KG1 (cell line): ENCODE results near the gene ECHDC1.
"Not testable (repeated sequence)": the region's sequence is repeated elsewhere in the genome, so short reads cannot be mapped to it uniquely, and the experiment has no call there.

Experiments
- DNase-seq: peaks from one replicate; lab custom pipeline; 2025; lab: John Stamatoyannopoulos, UW

ECHDC1 gene

DNA sequence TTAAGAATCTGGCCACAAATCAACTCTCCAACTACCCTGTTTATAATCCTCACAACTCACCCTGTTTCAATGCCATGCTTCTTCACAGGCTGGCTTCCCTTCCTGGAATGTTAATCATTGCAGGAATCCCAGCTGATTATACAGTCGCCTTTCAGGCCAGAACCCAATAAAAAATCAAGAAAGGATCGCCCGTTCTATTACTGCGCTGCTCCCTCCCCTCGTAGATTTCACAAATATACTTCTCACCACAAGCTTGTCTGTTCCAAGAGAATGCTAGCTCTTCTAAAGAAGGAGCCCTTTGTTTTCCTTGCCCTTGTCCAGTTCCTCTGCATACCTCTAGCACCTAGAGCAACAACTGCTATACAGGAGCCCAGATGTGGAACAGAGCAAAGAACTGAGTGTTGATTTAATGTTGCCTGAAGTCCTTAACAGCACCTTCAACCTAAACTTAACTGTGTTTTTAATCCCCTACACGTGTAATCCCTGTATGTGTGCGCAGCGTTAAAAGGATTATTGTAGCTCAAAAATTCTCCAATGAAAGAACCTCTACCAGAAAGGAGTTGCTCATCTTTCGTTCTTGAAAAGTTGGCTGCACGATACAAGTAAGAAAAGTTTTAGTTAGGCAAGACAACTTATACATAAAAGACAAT is 988 bp downstream of the ECHDC1 start:
- no peak for DNase-seq

DNA sequence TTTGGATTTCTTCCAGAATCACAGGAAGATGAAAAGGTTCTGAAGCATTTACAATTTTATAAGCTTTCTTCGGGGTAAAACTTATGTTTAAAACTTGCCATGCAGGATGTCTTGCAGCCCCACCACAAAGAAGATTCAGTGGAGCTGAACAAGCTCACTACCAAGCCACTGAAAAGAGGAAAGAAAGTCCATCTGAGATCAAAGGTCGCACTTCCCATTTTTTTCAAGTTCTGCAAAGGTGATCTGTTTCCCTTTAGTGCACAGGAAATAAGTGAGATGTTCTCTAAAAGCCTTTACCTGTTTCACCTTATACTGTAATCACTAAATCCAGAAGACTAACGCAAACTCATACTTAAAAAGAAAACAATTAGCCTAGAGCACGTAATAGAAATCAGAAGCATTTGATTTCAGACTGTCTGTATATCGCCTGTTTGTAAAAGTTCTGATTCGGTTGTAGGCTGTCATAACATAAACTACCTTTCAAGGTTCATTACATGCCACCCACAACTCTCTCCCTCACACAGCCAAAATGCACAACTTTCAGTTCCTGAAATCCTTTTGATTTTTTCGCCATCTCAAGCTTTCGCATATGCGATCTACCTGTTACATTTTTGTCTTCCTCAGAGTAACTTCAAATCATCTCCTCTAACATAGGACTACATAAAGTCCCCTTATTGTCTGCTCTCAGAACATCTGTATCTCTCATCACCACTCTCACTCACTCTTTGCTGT is 1.8 kb downstream of the ECHDC1 start:
- DNase-seq, result no peak

GRCh38 chr6:127340171-127340570 is 3.2 kb downstream of the ECHDC1 start:
- no peak for DNase-seq

GRCh38 chr6:127338936-127339335 is 4.5 kb downstream of the ECHDC1 start:
- DNase-seq, result no peak

GRCh38 chr6:127332383-127332961 is 10.9 kb downstream of the ECHDC1 start:
- DNase-seq, result no peak

DNA sequence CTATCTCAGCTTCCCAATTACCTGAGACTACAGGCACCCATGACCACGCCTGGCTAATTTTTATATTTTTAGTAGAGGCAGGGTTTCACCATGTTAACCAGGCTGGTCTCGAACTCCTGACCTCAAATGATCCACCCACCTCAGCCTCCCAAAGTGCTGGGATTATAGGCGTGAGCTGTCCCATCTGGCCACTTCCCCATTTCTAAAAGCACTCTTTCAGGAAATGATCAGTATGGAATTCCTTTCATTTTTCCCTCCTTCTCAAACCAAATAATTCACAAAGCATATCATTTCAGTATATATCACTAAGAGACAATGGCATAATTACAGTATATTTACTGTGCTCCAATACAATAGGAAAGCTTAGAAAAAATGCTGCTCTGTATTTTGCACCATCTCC is 12.2 kb downstream of the ECHDC1 start:
- DNase-seq, result not testable (repeated sequence)

DNA sequence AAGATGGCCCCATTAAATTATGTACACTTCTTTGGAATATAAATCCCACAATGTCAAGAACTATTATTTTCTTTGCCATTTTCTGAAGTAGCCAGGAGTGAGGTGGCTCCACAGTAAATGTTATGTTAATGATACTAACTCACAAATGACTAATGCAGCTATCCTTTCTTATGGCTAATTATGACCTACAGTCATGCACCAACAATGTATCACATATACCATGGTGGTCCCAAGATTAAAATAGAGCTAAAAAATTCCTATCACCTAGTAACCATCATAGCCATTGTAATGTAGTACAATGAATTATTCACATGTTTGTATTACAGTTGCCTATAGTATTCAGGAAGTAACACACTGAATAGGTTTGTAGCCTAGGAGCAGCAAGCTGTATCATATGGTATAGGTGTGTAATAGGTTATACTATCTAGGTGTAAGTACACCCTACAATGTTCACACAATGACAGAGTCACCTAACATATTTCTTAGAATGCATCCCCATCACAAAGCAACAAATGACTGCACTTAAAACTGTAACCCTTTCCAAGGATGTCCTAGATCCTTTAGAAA is 15.3 kb downstream of the ECHDC1 start:
- no peak for DNase-seq

DNA sequence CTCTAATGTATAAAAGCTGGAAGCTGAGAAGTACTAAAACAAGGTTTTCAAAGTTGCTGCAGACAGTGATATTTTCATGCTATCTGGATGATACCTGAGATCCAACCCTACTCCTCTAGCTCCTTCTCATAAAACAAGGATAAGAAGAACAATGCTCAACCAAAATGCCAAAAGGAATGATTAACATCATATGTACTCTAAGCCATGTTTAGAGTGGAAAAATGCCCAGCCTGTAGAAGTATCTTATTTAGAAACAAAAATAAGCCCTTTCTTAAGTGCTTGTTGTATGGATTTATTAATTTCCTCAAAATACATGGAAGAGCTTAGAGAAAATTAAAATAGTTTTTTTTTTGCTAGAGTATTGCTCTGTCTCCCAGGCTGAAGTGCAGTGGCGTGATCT is 23.7 kb downstream of the ECHDC1 start:
- DNase-seq, result no peak

DNA sequence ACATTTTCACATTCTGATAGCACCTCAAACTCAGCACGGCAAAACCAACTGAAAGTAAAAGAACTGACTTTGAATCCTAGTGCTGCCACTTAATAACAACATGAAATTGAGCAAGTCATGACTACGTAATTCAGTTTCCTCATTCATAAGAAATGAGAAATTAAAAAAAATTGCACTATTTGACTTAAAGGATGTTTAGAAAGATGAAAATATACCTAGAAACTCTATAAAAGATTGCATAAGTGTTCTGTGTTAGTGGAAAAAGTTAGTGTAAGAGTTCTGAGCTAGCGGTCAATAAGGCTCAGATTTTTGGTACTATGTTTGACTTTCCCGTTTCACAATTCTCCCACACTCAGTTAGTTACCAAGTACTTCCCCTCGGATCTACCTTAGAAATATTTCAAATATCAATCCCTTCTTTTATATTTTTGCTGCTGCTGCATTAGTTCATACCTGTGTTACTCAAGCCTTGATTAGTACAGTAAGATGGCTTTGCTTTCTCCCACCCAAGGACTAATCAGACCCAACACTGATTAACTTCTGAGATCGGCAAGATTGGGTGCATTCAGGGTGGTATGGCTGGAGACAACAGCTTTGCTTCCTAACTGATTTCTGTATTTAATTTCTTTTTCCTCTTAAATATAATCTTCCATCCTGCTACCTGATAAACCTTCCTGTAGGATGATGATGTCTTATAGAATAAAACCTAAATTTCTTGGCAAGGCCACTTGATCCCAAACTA is 25.9 kb downstream of the ECHDC1 start:
- no peak for DNase-seq

GRCh38 chr6:127305741-127306140 is 37.7 kb downstream of the ECHDC1 start:
- no peak for DNase-seq

- no peak for DNase-seq
Measured at GRCh38 chr6:127303917-127304316, 39.5 kb downstream of the ECHDC1 start.

GRCh38 chr6:127302728-127303660 is 40.4 kb downstream of the ECHDC1 start:
- DNase-seq, result no peak

DNA sequence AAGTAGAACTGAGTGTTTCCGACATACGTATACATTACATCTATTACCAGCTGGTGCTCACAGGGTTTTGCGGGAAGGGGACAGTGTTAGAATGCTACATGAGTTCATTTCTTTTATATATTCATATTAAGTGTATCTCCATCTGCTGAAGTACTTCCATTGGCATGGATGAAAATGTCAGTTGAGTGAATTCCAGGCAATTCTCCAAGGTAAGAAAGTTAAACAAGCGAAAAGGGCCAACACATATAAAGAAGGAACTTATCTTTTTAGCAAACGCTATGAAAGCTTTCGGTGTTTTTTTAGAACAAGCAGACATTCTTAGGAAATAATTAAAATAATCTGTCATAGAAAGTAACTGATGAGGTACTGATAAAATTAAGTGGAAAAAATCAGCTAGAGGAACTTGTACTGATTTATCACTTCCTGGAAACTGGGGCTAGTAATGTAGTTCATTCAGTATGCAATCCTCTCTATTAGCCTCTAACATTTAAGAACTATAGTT is 42.2 kb downstream of the ECHDC1 start:
- peak; percentile 5 for DNase-seq

DNA sequence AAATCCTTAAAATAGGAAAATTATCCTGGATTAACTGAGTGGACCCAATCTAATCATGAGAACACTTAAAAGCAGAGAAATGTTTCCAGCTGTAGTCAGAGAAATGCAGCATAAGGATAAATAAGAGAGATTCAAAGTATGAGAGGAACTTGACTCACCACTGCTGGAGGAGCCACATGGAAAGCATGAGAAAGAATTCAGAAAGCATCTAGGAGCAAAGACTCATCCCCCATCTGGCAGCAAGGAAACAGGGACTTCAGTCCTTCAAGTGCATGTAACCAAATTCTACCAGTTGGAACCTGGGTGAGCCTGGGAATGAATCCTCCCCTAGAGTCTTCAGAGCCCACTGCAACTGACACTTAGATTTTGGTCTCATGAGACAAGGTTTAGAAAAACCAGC is 43.0 kb downstream of the ECHDC1 start:
- DNase-seq, result no peak

GRCh38 chr6:127299522-127300240 is 43.7 kb downstream of the ECHDC1 start:
- no peak for DNase-seq

GRCh38 chr6:127298475-127298874 is 44.9 kb downstream of the ECHDC1 start:
- no peak for DNase-seq

- DNase-seq, result no peak
Measured at GRCh38 chr6:127297502-127298070, 45.8 kb downstream of the ECHDC1 start.

GRCh38 chr6:127291495-127291894 is 51.9 kb downstream of the ECHDC1 start:
- no peak for DNase-seq

DNA sequence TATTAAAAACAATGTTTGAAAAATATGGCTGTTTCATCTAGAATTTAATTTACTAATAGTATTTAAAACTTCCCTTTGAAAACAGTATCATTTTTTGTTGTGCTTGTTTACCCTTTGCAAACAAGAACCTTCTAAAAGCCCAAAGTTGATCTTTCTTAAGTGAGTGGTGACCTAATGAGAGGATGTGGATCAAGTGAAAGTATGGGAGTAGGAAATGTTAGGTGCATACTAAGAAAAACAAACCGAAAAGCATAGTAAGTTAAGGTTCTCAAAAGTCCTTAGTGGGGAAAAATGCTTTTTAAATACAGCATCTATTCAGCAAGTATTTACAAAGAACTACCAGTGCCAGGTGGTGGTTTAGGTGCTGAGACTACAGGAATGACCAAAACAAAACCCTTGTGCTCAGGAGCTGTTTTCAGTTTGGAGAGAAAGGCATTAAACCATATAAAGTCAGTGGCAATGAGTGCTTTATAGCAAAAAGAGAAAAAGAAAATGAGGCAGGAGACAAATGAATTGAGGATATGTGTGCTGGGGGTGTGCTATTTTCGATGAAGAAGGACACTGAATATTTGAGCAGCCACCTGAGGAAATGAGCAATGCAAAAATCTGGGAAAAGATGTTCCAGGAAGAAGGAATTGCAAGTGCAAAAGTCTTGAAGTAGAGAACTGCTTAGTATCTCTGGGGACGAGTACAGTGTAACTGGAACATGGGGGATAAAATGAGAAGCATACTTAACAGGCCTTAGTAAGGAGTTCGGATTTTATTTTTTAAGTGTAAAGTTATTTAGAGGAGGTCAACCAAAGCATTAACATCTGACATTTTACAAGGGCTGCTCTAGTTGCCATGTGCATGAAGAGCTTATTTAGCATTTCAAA is 52.8 kb downstream of the ECHDC1 start:
- no peak for DNase-seq
